Measurements from ENCODE around the gene NEK10. TPM values are rescaled to one million over a fixed set of nuclear protein-coding genes. Genes with fewer than 3 reads are reported as not detected.

NEK10 gene
- total RNA-seq, 1 experiment from 2014 or later: 0.66 TPM

DNA sequence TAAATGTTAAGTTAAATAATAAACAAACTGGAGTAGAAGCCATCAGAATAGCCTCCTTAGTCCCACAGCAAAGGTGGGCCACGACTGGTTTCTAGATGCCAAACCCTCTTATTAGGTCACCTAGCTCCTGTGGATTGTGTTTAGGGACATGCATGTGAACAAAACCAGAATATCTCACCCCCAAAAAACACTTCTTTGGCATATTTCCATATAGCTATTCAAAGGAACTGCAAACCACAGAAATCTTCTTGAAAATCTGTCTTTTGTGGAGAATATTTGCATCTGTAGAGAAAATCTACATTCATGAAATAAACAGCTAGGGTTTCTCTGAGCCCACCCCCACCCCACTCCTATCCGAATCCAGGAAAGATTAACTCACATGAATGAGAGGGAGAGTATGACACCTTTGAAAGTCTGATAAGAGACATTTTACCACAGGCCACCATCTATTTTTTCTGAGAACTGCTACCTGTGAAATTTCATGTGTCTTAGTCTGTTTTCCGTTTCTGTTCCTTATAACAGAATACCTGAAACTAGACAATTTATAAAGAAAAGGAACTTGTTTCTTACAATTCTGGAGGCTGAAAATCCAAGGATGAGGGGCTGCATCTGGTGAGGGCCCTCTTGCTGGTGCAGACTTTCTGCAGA lies 159.4 kb downstream of the NEK10 start:
- Mint-ChIP-seq H3K27me3 (ENCODE audit: low read depth) (no peaks in the 10 kb centered on the region), H3K36me3 (ENCODE audit: insufficient read depth in 1 of 3, low read depth in 3 of 3) (peaks cover 2 to 18% (median 16%) of the 10 kb centered on the region in 3 experiments), H3K27ac (peak overlapping the region in 1 of 3 experiments; percentile 65; a peak in 1 of 7 replicates), H3K4me3 (no peak overlapping the region), H3K4me1 (peaks cover 44 to 46% of the 10 kb centered on the region in 2 experiments), H3K9me3 (peaks cover 0 to 14% of the 10 kb centered on the region in 2 experiments; a peak in 4 of 5 replicates)
- no peaks in the 10 kb centered on the region for H3K23me2 ChIP-seq (ENCODE audit: insufficient read length, low read depth, low read length, poor library complexity, severe bottlenecking)
- H3K9me3 ChIP-seq (ENCODE audit: control insufficient read depth, low read depth, low read length): no peaks in the 10 kb centered on the region
- no peak overlapping the region for H3K4me2 ChIP-seq (ENCODE audit: insufficient read depth, insufficient read length, low read length)
- no peaks in the 10 kb centered on the region for H3K79me1 ChIP-seq (ENCODE audit: insufficient read depth, low read depth, low read length, poor library complexity, severe bottlenecking)
- H3K9ac ChIP-seq (ENCODE audit: extremely low read depth, insufficient read length, low read length): no peak overlapping the region
- no peaks in the 10 kb centered on the region for H3K27me3 ChIP-seq (ENCODE audit: insufficient read depth, low read length)
- no peak overlapping the region for H3K56ac ChIP-seq (ENCODE audit: insufficient read length, low read depth, low read length)
- TF ChIP-seq, protein P1, sequence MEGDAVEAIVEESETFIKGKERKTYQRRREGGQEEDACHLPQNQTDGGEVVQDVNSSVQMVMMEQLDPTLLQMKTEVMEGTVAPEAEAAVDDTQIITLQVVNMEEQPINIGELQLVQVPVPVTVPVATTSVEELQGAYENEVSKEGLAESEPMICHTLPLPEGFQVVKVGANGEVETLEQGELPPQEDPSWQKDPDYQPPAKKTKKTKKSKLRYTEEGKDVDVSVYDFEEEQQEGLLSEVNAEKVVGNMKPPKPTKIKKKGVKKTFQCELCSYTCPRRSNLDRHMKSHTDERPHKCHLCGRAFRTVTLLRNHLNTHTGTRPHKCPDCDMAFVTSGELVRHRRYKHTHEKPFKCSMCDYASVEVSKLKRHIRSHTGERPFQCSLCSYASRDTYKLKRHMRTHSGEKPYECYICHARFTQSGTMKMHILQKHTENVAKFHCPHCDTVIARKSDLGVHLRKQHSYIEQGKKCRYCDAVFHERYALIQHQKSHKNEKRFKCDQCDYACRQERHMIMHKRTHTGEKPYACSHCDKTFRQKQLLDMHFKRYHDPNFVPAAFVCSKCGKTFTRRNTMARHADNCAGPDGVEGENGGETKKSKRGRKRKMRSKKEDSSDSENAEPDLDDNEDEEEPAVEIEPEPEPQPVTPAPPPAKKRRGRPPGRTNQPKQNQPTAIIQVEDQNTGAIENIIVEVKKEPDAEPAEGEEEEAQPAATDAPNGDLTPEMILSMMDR (conservative IDR thresholded peaks at IDR 0.05): no peak
- H3K23ac ChIP-seq (ENCODE audit: insufficient read length, low read depth, low read length): no peak overlapping the region
- WGBS (ENCODE audit: extremely low coverage, insufficient read length, low lambda C conversion rate): no CpG with 5 or more reads among the region's 3 CpGs
- H3K79me2 ChIP-seq (ENCODE audit: insufficient read depth, low read length): no peaks in the 10 kb centered on the region
- no peaks in the 10 kb centered on the region for H4K20me1 ChIP-seq (ENCODE audit: control insufficient read depth, insufficient read depth, insufficient read length)
- no peak overlapping the region for H3K27ac ChIP-seq (ENCODE audit: insufficient read length, low read depth, low read length)
- no peak overlapping the region for H3T11ph ChIP-seq (ENCODE audit: low read length)
- H2BK20ac ChIP-seq (ENCODE audit: low read depth, low read length, poor library complexity, severe bottlenecking): no peak overlapping the region
- no peak overlapping the region for H2AFZ ChIP-seq (ENCODE audit: low read length)
- DNase-seq: no peak
- no peak overlapping the region for H4K91ac ChIP-seq (ENCODE audit: insufficient read length, low read depth, low read length)
- H2BK120ac ChIP-seq (ENCODE audit: low read depth, low read length, poor library complexity, severe bottlenecking): no peak overlapping the region
- H2BK12ac ChIP-seq (ENCODE audit: insufficient read length, low read depth, low read length): no peak overlapping the region
- no peak overlapping the region for H3K14ac ChIP-seq (ENCODE audit: insufficient read depth, low read length)
- H2BK5ac ChIP-seq (ENCODE audit: insufficient read length, low read length): no peak overlapping the region
- H4K8ac ChIP-seq (replicated peaks; ENCODE audit: insufficient read length, low read depth, low read length): no peak overlapping the region
- H2AK5ac ChIP-seq (ENCODE audit: insufficient read length, low read length): no peak overlapping the region
- peaks cover 5% of the 10 kb centered on the region; the same call in 1 of the 2 replicates for H3K4me1 ChIP-seq (ENCODE audit: insufficient read depth, low read length)
- H2BK15ac ChIP-seq (ENCODE audit: low read depth, low read length): no peak overlapping the region
- no peak overlapping the region for H3K18ac ChIP-seq (ENCODE audit: insufficient read length, low read depth, low read length)
- no peak overlapping the region for H4K5ac ChIP-seq (ENCODE audit: insufficient read length, low read depth, low read length)
- no peak overlapping the region for H3K4ac ChIP-seq (ENCODE audit: low read depth, low read length)

Data from H9 (cell line).